SH-SY5Y (cell line): ENCODE results near the gene PSD2.

Source experiments
- GATA2 ChIP-seq: IDR thresholded peaks from 2 replicates; pipeline ENCODE4 v1.6.1; 2011; ENCODE audit warnings: mild to moderate bottlenecking, low read depth, low read length
- GATA3 ChIP-seq: IDR thresholded peaks from 2 replicates; pipeline ENCODE4 v1.6.1; 2011; ENCODE audit warnings: low read depth, mild to moderate bottlenecking, low read length, moderate library complexity

- TF ChIP-seq GATA2 (no peak), GATA3 (no peak)
These were observed 12.0 kb downstream of the PSD2 start for GRCh38 chr5:139807647-139808030.
